Nephron (organoid): Measurements from ENCODE around the gene CORO7.

Experiments
- H3K27ac Mint-ChIP-seq, 3 experiments: 2 replicates each; pipeline ENCODE4 v1.8.0; 2020; ENCODE audit warnings: mixed read lengths in 3 of 3, mild to moderate bottlenecking in 2 of 3, moderate library complexity in 1 of 3
- H3K27me3 Mint-ChIP-seq: 2 replicates; pipeline ENCODE4 v1.8.0; 2021; ENCODE audit warnings: low read depth, mild to moderate bottlenecking, moderate library complexity, mixed read lengths
- H3K36me3 Mint-ChIP-seq: 2 replicates; pipeline ENCODE4 v1.8.0; 2020; ENCODE audit warnings: low read depth, mixed read lengths
- H3K4me1 Mint-ChIP-seq: 2 replicates; pipeline ENCODE4 v1.8.0; 2020; ENCODE audit warnings: mixed read lengths
- H3K4me3 Mint-ChIP-seq, 3 experiments: 2 replicates each; pipeline ENCODE4 v1.8.0; 2020; ENCODE audit warnings: mild to moderate bottlenecking in 3 of 3, mixed read lengths in 3 of 3, moderate library complexity in 2 of 3
- H3K9me3 Mint-ChIP-seq: 2 replicates; pipeline ENCODE4 v1.8.0; 2020; ENCODE audit warnings: mixed read lengths
- TF ChIP-seq, protein P1 (sequence below), 3 experiments: fragments of 200-600 bp; sonication (generic); IDR thresholded peaks; one replicate each; pipeline ENCODE4 v1.5.0; 2021; ENCODE audit warnings: antibody characterized with exemption in 3 of 3; ENCODE audit not compliant: unreplicated experiment in 3 of 3

Gene CORO7

DNA sequence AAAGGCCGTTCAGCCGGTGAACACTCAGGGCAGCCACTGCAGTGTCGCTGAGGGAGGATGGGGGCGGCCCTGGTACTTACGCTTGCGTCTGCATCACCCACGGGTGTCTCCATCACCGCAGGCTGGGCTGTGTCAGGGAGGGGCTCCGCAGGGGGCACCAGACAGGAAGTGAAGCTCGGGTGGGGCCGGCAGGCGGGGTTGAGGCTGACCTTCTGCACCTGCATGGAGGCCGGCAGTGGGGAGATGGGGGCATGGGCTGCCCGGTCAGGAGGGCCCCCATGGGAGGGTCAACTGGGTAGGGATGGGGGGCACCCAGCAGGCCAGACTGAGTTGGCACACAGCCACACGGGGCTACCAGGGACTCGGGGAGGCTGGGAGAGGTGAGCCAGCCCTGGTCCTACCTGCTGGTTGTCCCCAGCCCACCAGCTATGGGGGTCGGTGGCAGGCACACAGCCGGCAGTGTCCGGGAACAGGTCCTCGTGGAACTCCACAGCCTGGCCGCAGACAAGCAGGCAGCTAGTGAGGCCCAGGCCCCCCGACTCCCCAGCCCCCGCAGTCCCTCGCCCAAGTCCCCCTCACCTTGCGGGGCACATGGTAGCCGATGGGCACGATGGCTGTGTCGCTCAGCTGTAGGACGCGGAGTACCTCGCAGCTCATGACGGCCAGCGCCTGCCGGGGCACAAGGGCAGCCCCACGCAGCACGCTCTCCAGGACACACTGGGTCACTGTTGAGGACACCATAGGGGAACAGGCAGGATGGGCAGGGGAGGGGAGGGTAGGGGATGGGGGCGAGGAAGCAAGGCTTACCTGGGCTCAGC is 52.0 kb downstream of the CORO7 start:
- Mint-ChIP-seq H3K4me1 (no peaks in the 10 kb centered on the region), H3K4me3 (no peak overlapping the region), H3K9me3 (no peaks in the 10 kb centered on the region), H3K27ac (no peak overlapping the region), H3K27me3 (peaks cover 4% of the 10 kb centered on the region), H3K36me3 (no peaks in the 10 kb centered on the region)
- TF ChIP-seq, protein P1, sequence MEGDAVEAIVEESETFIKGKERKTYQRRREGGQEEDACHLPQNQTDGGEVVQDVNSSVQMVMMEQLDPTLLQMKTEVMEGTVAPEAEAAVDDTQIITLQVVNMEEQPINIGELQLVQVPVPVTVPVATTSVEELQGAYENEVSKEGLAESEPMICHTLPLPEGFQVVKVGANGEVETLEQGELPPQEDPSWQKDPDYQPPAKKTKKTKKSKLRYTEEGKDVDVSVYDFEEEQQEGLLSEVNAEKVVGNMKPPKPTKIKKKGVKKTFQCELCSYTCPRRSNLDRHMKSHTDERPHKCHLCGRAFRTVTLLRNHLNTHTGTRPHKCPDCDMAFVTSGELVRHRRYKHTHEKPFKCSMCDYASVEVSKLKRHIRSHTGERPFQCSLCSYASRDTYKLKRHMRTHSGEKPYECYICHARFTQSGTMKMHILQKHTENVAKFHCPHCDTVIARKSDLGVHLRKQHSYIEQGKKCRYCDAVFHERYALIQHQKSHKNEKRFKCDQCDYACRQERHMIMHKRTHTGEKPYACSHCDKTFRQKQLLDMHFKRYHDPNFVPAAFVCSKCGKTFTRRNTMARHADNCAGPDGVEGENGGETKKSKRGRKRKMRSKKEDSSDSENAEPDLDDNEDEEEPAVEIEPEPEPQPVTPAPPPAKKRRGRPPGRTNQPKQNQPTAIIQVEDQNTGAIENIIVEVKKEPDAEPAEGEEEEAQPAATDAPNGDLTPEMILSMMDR (IDR thresholded peaks at IDR 0.05; ENCODE audit: unreplicated experiment in 3 of 3): no peak

DNA sequence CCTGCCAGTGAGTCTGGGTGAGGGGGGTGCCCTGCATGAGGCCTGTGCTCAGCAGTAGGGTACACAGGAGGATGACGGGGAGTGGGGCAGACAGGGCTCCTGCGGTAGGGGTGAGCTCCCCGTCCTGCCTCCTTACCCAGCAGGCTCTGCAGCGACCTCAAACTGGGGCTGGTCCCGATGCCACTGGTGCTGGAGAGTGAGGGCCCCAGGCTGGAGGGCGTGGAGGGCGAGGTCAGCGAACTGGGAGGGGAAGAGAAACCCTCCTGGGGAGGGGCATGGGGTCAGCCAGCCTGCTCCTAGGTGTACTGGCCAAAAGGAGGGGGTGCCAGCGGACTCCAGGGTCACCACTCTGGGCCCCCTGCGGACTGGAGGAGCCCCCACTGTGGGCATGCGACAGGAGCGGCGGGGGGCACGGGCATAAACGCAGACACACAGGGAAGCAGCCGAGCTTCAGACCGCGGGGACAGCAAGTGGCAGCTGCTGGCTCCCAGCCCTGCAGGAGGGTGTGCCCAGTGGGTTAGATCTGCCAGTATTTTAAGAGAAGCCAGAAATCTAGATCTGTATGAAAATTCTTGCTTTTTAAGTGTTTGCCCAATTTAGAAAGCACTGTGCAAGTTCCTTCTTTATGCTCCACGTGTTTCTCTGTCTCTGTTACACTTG is 53.8 kb downstream of the CORO7 start:
- Mint-ChIP-seq H3K9me3 (no peaks in the 10 kb centered on the region), H3K27me3 (peaks cover 4% of the 10 kb centered on the region), H3K36me3 (peaks cover 3% of the 10 kb centered on the region), H3K4me1 (no peaks in the 10 kb centered on the region), H3K27ac (no peak overlapping the region), H3K4me3 (no peak overlapping the region)
- TF ChIP-seq, protein P1 (IDR thresholded peaks at IDR 0.05; ENCODE audit: unreplicated experiment in 3 of 3): no peak

DNA sequence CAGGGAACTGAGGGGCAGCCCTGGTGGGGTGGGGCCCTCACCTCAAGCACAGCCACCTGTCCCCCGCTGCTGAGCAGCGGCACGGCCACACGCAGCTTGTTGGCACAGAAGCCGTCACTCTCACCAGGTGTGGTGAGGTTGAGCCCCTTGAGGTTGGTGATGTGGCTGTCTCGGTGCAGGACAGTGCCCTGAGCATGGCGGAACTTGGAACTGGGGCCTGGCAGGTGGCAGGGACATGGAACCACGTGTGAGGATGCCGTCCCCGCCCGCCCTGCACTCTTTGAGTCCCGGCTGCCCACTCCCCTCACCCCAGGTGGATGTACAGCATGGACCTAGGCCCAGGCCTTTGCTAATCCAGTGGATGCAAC is 54.5 kb downstream of the CORO7 start:
- TF ChIP-seq, protein P1 (IDR thresholded peaks at IDR 0.05; ENCODE audit: unreplicated experiment in 3 of 3): no peak
- no peaks in the 10 kb centered on the region for H3K9me3 Mint-ChIP-seq
- H3K27me3 Mint-ChIP-seq: no peaks in the 10 kb centered on the region
- H3K27ac Mint-ChIP-seq: no peak overlapping the region
- H3K4me1 Mint-ChIP-seq: no peaks in the 10 kb centered on the region
- H3K4me3 Mint-ChIP-seq: no peak overlapping the region
- H3K36me3 Mint-ChIP-seq: peaks cover 3% of the 10 kb centered on the region

DNA sequence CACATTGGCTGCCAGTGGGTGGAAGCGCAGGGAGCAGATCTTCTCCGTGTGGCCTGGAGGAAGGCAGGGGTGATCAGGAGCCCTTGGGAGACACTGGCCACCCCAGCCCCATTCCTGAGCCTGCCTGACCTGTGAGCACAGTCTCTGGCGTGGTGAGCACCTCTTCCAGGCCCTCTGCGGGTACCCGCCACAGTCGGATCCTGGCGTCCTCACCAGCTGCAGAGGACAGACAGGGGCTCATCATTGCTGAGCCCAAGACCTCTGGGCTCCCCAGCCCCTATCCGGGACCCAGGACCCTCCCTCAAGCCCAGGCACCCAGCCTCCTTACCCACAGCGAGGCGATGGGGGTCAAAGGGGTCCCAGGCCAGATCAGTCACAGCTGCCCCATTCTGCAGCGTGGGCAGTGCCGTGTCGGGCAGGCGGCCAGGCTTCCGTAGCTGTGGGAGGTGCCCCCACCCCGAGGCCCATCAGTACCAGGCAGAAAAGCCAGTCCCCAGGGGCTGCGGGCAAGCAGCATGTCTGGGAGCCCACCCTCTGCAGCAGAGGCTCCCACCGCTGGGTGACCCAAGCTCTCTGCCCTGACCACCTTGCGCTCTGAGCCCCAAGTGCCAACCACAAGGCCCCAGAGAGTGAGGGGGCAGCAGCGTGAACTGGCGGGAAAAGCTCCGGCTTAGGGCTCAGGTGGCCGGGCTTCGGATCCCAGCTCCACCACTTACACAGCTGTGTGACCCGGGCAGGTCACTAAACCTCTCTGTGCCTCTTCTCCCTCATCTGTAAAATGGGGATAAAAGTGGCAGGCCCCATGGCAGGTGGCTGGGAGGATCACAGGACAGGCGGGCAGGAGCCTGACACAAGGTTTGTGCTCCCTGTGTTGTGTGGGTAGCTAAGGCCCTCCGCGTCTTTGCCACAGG is 55.1 kb downstream of the CORO7 start:
- Mint-ChIP-seq H3K4me3 (no peak overlapping the region), H3K4me1 (no peaks in the 10 kb centered on the region), H3K27me3 (no peaks in the 10 kb centered on the region), H3K36me3 (peaks cover 3% of the 10 kb centered on the region), H3K9me3 (no peaks in the 10 kb centered on the region), H3K27ac (no peak overlapping the region)
- TF ChIP-seq, protein P1 (IDR thresholded peaks at IDR 0.05; ENCODE audit: unreplicated experiment in 3 of 3): no peak

DNA sequence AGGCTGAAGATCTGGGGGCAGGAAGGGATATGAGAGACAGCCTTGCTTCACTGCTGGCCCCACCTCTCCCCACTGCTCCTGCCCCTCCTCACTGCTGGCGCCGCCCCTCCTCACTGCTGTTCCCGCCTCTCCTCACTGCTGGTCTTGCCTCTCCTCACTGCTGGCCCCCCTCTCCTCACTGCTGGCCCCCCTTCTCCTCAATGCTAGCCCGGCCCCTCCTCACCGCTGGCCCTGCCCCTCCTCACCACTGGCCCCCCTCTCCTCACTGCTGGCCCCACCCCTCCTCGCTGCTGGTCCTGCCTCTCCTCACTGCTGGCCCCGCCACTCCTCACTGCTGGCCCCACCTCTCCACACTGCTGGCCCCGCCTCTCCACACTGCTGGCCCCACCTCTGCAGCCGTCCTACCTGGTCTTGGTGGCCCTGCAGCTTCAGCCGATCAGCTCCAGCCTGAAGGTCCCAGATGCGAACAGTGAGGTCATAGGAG is 55.8 kb downstream of the CORO7 start:
- Mint-ChIP-seq H3K4me3 (no peak overlapping the region), H3K9me3 (no peaks in the 10 kb centered on the region), H3K36me3 (peaks cover 3% of the 10 kb centered on the region), H3K27me3 (no peaks in the 10 kb centered on the region), H3K27ac (no peak overlapping the region), H3K4me1 (no peaks in the 10 kb centered on the region)
- TF ChIP-seq, protein P1 (IDR thresholded peaks at IDR 0.05; ENCODE audit: unreplicated experiment in 3 of 3): no peak
